GM18951 (cell line): Measurements from ENCODE around the gene TBX19.
"Not testable (repeated sequence)": the region's sequence is repeated elsewhere in the genome, so short reads cannot be mapped to it uniquely, and the experiment has no call there.

Experiments
- POLR2A ChIP-seq: IDR thresholded peaks from 4 replicates; pipeline ENCODE4 v1.6.1; 2011; ENCODE audit warnings: mild to moderate bottlenecking; ENCODE audit not compliant: insufficient read length, insufficient read depth; ENCODE audit errors: extremely low read depth
- in situ Hi-C: fragments of 300-500 bp; cut with MboI; formaldehyde crosslinking; loops from one replicate; pipeline ENCODE4 v1.12.0; 2022; ENCODE audit warnings: low sequenced_read_pairs, mixed read lengths, inconsistent platforms; ENCODE audit not compliant: unreplicated experiment

Gene TBX19

GRCh38 chr1:168342572-168343280 lies 62.0 kb downstream of the TBX19 start:
- in situ Hi-C loops = no loop called here
- TF ChIP-seq POLR2A = no peak

- no peak for TF ChIP-seq POLR2A
- in situ Hi-C loops = no loop called here
Measured at GRCh38 chr1:168343566-168343965, 62.9 kb downstream of the TBX19 start.

DNA sequence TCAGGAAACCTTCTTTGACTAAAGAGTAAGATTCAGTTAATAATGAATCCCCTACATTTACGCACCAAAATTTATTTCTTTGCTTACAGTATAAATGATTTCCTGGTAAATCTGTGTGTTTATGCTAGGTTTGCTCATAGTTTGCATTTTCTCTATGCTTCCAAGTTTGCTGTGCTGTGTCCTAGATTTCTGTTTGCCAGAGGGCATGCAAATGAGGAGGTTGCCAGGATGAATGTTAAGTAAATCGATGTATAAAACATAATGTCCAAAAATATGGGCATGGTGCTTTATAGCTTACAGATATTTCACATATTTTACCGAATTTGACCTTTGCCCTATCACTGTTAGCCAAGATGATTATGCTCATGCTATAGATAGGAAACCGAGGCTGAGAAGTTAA lies 63.8 kb downstream of the TBX19 start:
- in situ Hi-C loops = no loop called here
- no peak for TF ChIP-seq POLR2A

DNA sequence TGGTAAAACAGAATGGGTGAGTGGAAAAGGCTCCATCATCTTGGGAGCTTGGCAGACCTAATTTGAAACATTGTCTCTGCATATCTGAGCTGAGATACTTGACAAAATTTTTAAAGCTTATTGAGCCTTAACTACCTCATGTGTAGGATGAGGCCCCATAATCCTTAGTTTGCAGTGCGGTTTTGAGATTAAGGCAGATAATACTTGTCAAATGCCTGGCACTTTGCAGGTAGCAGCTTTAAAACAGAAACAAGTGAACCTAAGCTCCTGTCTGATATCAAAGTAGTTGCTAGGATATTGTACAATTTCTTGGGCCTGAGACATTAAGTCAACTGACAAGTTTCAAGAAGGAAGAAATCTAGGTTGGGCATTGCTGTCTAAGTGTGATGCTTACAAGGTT lies 65.3 kb downstream of the TBX19 start:
- in situ Hi-C loops = no loop called here
- TF ChIP-seq POLR2A = no peak

DNA sequence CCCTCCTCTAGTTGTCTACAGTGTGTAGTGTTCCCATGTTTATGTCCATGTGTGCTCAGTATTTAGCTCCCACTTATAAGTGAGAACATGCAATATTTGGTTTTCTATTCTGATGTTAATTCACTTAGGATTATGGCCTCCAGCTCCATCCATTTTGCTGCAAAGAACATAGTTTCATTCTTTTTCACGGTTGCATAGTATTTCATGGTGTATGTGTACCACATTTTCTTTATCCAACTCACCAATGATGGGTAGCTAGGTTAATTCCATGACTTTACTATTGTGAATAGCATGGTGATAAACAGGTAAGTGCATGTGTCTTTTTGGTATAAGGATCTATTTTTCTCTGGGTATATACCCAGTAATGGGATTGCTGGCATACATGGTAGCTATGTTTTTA lies 67.0 kb downstream of the TBX19 start:
- no peak for TF ChIP-seq POLR2A
- in situ Hi-C loops = no loop called here

GRCh38 chr1:168348146-168348709 lies 67.6 kb downstream of the TBX19 start:
- no peak for TF ChIP-seq POLR2A
- in situ Hi-C loops = no loop called here

GRCh38 chr1:168354335-168355269 lies 73.9 kb downstream of the TBX19 start:
- in situ Hi-C loops = not testable (repeated sequence)

GRCh38 chr1:168360151-168361021 lies 79.7 kb downstream of the TBX19 start:
- no peak for TF ChIP-seq POLR2A
- in situ Hi-C loops = no loop called here

DNA sequence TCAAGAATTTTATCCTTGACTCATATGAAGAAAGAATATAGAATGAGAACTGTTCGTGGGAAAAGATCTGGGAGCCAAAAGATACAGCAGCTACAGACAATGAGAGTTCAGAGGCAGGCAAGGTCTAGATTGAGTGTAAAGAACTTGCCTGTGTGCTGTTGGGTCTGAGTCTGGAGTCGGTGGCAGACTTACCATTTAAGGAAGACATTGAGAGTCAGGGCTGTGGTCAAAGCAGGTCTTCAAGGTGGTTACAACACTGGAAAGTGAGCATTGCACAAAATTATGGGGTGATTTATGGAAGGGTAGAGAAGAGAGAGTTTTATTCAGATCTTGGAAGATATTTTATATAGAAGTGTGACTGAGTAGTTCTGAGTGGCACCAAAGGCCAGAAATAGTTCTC lies 80.6 kb downstream of the TBX19 start:
- in situ Hi-C loops = no loop called here
- no peak for TF ChIP-seq POLR2A

DNA sequence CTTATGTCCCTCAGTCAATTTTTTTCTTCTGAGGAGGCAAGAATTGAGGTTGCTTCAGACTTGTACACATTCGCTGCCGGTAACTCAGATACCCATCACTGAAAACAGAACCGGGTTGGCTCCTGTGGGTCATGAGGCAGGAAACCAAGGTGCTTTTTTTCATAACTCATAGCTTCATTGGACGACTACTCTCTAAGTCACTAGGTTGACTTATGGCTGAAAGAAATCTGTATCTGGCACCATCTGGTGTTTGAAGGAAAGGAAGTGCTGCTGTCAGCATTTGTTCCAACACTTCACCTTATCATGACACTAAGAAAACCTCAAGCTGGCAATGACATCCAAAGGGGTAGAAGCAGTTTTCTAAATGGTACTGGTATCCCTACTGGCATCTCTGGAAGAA lies 82.3 kb downstream of the TBX19 start:
- in situ Hi-C loops = no loop called here
- TF ChIP-seq POLR2A = no peak
